Activated CD4-positive, CD25-positive, alpha-beta regulatory T cell treated with anti-CD3 and anti-CD28 coated beads, Interleukin-2, amount 50 U/mL, for 72 hours (primary cell): ENCODE data around the gene HEATR5B.

Experiments used
- DNase-seq: peaks from one replicate; pipeline ENCODE4 v3.0.0; 2021

The HEATR5B gene

DNA sequence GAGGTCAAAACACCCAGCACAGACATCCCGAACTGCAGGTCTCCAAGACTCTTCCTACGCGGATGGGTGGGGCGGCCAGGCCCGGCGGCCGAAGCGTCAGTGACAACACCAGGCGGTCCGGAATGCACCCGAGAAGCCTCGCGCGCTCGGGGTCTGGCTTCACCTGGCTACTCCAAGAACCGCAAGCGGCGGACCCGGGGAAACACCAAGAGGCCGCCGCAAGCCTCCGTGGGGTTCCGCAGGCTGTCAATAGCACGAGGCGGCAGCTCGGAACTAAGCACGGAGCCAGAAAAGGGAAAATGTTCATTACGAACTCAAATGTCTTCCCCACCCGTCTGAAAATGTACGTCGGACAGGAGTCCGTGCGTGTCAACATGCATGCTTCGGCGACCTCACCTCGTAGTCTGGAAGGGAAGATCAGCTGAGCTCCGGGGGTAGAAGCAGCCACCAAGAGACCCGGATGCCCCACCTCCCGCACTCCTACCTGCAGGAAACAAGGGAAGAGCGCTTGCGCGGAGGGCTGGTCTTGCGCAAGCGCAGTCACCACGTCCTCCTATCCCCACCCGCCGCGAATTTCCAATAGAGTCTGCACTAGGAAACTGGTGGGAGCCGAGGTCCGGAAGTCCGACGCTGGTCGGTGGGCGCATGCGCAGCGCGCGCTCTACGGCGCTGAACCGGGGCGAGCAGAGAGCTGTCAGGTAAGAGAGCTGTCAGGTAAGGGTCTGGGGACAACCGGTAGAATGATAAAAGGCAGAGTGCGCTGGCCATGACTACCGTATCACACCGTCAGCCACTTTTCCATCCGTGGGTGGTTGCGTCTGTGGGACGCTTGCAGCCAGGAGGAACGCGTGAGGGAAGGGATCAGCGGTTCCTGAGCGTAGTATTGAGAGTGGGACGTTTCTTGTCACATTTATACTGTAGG is at the start of gene HEATR5B, which contains the start of gene GPATCH11:
Gene HEATR5B (minus strand): TSS at position 500 of the 922 bp plus-strand sequence. CDS start 958 bp downstream, outside the sequence.
Gene GPATCH11 (plus strand): TSS at position 646 of the 922 bp plus-strand sequence. CDS start 3,864 bp downstream, outside the sequence.
- DNase-seq: peak; percentile 87

DNA sequence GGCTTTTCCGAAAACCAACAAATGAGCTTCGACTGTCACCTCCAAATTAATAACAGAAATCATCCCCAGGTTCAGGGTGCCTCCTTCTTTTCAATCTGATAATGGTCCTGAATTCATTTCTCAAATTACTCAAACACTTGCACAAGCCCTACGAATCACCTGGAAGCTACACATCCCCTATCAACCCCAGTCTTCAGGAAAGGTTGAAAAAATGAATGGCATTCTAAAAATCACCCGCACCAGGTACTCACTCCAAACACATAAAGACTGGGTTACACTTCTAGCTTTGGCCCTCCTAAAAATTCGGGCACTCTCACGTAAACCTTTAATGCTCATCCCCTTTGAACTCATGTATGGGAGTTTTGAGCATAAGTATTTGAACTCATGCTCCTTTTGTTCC is 48.7 kb upstream of the HEATR5B start:
- no peak for DNase-seq

DNA sequence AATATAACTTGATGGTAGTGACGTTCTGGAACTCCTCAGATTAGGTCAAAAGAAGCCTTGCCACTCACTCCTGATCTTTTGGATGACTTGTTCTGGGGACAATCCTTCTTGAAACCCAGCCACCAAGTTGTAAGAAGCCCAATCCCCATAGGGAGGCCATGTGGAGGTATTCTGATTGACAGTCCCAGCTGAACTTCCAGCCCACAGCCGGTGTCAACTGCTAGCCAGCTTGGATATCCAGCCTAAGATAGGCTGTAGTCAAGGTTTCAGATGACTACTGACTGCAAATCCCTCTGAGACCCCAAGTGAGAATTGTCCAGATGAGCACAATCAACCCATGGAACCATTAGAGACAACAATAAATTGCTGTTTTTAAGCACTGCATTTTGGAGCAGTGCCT is 41.2 kb upstream of the HEATR5B start:
- no peak for DNase-seq

DNA sequence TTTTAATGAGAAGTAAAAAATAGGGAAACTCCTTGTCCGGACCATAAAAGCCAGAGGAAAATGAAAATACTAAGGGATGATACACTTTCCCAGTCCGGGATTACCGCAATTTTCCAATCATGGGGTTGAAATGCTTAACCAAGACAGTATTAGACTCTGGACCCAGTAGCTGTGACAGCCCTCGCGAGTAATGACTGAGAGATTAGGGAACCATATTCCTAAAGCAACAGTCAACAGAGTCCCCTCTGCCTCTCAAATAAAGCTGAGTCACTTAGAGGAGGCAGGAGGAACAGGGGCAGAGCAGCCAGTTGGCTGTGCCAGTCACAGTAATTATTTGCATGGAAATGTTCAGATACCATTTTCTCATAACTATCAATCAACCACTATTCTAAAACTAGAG is 35.0 kb upstream of the HEATR5B start:
- no peak for DNase-seq

DNA sequence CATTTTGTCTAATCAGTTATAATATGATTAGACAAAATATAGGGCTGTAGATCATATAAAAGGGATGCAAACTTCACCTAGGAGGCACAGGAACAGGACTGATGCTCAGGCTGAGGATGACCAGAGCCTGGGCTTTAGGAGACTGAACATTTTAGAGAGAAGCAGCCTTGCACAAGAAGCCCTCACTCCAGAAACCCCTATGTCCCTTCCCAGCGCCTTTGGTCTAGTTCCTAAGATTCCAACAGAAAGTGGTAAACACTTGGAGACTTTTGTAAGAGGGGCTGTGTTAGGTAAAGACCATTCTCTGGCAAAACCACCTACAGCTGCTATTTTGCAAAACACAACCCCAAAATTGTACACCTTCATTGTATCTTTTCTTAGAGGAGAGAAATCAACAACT is 33.4 kb upstream of the HEATR5B start:
- no peak for DNase-seq

DNA sequence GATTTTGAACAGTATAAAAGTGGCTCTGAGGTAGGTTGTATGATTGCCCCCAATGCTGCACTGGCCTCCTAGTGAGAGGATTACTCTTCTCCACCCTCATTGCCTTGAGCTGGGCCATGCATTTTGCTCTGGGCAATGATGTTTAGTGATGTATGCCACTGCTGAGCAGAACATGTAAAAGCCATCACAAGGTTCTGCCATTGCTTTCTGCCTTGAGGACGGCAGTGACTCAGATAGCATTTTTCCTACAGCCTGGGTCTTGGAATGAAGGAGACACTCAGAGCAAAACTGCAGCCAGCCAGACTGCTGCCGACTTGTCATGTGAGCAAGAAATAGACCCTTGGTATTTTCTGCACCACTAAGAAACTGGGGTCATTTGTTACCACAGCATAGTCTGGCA is 27.8 kb upstream of the HEATR5B start:
- DNase-seq: no peak

DNA sequence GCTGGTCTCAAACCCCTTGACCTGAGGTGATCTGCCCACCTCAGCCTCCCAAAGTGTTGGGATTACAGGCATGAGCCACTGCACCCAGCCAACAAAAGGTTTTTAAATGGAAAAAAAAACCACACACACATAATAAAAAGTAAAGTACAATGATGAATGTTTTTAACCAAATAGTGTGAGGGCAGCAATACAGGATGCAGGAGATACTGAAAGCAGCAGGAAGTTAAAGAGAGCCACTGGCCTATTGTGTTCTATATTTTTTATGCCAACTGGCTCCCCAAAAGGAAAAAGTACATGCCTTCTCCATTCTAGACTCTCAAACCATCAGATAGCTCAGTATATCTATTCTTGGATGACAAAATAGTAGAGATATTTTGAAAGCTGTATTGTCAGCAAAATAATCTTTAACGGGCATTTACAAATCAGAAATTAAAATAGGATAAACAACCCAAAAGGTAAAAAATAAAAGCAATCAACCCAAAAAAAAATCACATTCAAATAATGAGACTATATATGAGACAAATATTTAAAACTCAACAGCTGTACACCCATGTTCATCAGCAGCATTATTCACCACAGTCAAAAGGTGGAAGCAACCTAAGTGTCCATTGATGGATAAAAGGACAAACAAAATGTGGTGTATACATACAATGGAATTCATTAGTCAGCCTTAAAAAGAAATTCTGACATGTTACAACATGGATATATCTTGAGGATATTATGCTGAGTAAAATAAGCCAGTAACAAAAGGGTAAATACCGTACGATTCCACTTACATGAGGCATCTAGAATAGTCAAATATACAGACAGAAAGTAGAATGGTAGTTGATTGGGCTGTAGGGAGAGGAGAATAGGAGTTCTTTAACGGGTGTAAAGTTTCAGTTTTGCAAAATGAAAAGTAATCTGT is 26.4 kb upstream of the HEATR5B start:
- DNase-seq: no peak

DNA sequence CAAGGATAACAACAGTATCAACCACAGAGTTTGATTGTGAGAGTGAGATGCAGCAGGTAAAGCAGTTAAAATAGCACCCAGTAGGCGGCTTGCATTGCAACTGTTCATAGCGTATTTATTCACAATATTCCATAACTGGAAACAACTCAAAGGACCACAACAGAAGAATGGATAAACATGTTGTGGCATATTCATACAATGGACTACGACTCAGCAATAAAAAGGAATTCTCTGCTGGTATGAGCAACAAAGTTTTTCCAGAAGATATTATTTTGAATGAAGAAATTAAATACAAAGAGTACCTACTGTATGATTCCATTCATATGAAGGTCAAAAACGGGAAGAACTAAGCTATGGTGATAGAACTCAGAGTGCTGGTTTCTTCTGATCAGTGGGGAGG is 25.4 kb upstream of the HEATR5B start:
- no peak for DNase-seq

DNA sequence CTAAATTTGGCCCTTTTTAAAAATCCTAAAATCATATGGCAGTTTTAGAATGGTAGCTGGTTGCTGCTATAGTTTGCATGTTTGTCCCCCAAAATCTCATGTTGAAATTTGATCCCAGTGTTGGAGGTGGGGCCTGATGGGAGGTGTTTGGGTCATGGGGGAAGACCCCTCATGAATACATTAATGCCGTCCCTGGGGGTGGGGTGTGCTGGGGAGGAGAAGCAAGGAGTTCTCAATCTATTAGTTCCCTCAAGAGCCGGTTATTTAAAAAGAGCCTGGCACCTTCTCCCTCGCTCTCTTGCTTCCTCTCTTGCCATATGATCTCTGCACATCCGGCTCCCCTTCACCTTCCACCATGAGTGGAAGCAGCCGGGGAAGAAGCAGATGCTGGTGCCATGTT is 21.0 kb upstream of the HEATR5B start:
- no peak for DNase-seq

DNA sequence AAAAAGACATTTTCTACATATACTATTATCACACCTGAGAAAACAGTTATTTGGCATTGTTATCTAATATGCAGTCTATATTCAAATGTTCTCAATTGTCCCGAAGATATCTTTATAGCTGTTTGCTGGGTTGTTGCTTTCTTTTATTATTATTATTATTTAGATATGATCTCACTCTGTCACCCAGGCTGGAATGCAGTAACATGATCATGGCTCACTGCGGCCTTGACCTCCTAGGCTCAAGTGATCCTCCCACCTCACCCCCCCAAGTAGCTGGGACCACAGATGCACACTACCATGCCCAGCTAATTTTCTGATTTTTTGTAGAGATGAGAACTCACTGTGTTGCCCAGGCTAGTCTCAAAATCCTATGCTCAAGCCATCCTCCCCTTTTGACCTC is 20.0 kb upstream of the HEATR5B start:
- DNase-seq: no peak

DNA sequence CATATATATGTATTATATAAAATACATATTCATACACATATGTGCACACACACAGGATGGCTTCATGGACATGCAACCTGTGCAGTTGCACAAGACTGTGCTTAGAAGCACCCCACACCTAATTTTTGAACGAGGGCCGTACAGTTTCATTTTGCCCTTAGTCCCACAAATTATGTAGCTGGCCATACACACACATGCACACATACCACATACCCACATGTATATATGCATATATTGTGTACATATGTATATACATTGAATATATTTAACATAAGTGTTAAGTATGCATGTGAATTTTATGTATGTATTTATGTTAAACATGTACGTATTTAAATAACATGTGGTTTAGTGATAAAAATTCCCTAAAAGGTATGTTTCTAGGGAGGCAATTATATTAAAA is 18.4 kb upstream of the HEATR5B start:
- no peak for DNase-seq

DNA sequence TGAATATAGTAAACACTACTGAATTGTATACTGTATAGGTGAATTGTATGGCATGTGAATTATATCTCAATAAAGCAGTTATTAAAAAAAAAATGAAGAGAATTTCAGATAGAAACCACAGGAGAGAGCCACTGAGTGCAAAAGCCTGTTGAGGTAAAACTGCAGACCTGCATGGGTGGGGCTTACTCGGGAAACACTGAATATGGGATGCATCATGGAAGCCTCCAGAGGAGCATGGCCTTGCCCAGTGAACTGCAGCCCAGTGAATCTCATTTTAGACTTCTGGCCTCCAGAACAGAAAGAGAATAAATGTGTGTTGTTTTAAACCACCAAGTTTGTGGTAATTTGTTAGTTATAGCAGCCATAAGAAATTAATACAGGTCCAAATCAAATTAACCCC is 15.9 kb upstream of the HEATR5B start:
- no peak for DNase-seq

DNA sequence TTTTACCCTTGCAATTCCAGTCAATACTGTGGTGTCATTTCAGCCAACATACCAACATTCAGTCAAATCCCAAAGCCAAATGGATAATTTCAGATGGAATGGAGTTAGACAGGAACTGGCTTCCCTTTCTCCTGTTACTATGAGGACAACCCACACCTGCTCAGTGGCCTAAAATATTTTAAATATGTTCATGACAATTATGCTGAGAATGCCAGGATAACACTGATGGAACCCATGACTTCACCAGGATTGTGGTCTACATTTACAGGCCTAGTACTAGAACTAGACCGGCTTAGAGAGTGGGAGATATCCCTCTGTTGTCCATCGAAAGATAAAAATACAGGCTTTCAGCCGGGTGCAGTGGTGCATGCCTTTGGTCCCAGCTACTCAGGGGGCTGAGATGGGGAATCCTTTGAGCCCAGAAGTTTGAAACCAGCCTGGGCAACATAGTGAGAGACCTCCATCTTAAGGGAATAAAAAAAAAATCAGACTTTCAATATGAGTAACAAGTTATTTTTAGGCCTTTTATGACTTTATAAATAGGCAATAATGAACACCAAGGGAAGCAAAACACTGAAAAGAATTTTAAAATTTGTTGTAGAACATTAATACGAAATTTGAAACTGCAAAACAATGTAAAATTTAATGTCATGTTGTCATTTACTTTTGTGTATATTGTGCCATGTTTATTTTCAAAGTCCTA is 14.4 kb upstream of the HEATR5B start:
- DNase-seq: no peak

DNA sequence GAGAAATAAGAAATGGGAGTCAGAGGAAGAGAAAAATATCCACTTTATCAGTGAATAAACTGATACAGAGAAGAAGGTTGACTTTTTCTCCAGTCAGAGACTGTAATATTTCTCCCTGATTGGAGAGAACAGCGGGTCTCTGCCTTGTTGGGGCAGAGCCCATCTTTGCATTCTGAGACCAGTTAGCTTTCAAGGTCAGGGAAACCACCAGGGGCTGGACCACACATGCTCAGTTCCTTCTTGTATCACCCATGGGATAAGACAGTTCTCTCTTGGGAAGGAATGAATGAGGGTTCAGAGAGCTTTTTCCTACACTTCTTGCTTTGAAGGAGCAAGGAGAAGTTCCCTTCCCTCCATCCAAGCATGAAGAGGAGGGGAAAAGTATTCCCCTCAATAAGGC is 12.4 kb upstream of the HEATR5B start:
- DNase-seq: no peak

DNA sequence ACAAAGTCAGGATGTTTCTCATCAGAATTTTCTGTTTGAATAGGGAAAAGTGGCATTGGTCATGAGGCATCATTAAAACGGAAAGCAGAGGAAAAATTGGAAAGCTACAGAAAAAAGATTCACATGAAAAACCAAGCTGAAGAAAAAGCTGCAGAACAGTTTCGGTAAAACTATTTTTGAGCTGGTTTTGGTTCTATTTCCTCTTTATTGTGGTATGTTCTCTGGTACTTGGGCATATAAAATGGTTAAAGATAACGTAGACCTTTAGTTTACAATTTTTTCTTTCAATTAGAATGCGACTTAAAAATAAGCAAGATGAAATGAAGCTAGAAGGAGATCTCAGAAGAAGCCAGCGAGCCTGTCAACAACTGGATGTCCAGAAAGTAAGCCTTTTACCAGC is 7.7 kb upstream of the HEATR5B start:
- DNase-seq: no peak

DNA sequence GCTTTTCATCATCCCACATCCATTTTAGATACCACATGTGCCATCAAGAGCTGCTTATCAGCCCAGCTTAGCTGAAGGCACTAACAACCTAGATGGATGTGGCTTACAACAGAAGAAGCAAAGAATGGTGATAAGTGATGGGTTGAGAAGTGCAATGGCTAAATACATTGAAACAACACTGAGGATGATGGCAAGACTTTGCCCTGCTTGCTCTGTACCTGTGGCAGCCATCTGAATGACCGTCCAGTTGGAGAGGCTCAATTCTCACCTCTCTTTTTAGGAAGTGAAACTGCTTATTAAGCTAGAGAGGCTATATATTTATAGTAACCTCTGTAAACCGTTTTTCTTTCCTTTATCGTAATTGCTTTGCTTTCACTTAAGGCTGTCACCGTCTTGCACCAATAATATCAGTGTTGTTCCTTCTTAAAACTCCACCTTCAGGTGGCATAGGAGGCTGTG is 5.9 kb upstream of the HEATR5B start:
- DNase-seq: no peak

DNA sequence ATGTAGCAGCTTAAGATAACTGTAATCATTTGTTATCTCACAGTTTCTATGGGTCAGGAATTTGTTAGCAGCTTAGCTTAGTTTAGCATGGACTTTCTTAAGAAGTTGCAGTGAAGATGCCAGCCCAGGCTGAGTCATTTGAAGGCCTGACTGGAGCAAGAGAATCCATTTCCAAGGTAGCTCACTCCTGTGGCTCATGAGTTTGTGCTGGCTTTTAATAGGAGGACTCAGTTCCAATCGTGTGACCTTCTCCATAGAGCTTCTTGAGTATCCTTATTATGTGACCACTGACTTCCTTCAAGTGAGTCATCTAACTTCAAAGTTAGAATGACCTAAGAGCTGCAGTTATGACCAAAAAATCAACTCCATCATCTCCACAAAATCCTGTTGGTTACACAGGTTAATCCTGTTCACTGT is 1.6 kb upstream of the HEATR5B start:
- no peak for DNase-seq

DNA sequence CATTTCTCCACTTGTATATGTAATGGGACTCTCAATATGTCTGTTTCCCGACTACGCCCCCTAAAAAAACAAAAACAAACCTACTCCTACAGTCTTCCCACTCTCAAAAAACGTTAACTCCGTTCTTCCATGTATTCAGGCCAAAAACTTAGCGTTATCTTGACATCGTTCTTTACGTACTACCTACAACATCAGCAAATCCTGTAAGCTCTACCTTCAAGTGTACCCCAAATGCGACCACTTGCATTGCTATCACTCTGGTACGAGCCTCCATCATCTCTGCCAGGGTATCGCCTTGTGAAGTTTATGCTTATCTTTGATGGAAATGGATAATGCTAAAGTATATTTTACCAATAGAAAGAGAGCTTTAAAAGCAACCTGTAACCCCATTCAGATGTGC is 625 bp upstream of the HEATR5B start:
- DNase-seq: no peak

DNA sequence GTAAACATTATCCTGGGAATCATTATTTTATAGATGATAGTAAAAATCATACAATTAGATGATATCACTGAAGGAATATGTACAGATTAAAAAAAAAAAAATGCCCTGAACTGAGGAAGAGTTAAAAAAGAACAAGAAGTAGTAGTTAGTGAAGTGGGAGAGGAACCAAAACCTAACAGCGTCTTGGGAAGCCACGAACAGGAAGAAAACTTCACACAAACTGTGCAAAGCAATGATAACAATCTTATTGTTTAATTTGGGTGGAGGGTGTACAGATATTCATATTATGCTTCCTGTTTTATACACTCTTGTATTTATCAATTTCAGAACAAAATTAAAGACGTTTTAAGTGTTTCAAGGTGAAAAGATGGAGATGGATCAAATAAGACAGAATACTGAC is 3.5 kb downstream of the HEATR5B start:
- DNase-seq: no peak

DNA sequence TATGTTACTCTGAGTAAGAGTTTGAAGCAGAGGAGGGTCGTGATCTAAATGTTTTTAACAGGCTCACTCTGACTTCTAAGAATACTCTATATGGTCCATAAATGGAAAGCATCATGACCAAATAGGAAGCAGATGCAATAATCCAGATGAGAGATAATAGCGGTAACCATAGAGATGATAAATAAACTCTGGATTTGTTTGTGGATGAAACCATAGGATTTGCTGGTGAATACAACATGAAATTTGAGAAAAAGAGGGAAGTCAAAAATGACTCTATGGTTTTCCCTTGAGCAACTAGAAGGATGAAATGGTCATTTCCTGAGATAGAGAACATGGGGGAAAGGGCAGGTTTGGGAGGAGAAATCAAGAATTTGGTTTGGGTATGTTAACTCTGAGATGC is 3.9 kb downstream of the HEATR5B start:
- DNase-seq: no peak

DNA sequence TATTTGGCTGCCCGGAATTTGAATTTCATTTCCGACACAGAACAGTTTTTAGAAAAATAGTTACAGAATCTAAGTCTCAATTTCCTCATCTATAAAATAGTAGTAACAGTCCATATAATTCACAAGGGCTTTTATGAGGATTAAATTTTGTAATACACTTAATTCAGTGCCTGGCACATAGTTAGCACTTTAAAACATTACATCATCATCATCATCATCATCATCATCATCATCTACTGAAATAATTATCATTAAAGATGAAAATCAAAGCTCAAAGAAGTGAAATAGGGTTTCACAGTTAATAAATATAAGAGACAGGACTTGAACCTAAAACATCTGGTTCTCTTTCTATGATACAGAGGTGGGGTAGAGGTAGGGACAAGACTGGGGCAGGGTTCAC is 13.2 kb downstream of the HEATR5B start:
- DNase-seq: no peak

DNA sequence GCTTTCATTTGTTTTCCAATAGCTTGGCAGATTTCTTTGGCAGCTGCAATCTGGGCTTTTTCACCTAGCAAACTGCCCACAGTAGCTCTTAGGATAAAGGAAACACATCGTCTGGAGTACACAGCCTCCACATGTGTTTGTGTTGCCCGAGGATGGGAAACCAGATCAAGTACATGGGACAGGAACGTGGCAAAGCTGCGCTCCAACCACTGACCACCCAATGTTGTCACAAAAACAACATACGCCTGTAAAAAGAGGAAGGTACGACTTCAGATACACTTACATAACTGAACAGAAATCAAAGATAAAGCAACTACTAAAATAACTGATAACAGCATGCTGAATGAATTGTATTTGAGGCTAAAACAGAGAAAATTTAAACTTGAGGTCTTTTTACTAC is 15.5 kb downstream of the HEATR5B start:
- no peak for DNase-seq

DNA sequence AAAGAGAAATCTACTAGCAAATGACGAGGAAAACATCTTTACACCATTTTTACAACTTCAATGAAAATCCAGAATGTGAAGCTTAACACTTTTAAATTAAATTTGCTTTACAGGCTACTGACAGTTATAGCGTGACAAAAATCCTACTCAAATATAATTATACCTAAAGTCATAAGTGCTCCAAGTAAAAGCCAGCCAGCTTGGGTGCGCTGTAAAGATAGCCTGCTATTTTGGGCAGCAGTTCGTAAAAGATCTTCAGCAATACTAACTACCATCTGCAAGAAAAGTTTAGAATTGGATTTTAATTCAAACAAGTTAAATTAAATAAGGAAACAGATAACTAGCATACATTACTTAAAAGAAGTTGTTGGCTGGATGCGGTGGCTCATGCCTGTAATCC is 22.4 kb downstream of the HEATR5B start:
- no peak for DNase-seq
